GM12873 (cell line): ENCODE data around the gene DZANK1.

Experiments
- CTCF ChIP-seq: IDR thresholded peaks from 2 replicates; pipeline ENCODE4 v1.5.1; 2012; ENCODE audit warnings: low read depth, mild to moderate bottlenecking, moderate library complexity, low read length, control low read depth; ENCODE audit not compliant: insufficient read depth; ENCODE audit errors: missing control alignments

The DZANK1 gene

GRCh38 chr20:18395544-18395943 is 71.3 kb downstream of the DZANK1 start:
- no peak for TF ChIP-seq CTCF

- TF ChIP-seq CTCF = no peak
These were observed 72.5 kb downstream of the DZANK1 start for GRCh38 chr20:18394363-18394762.

GRCh38 chr20:18391686-18392085 is 75.1 kb downstream of the DZANK1 start:
- no peak for TF ChIP-seq CTCF

GRCh38 chr20:18390201-18390600 is 76.6 kb downstream of the DZANK1 start:
- TF ChIP-seq CTCF = no peak

GRCh38 chr20:18388860-18389259 is 78.0 kb downstream of the DZANK1 start:
- no peak for TF ChIP-seq CTCF

GRCh38 chr20:18380908-18381529 is 85.8 kb downstream of the DZANK1 start:
- TF ChIP-seq CTCF = peak; percentile 26

GRCh38 chr20:18377896-18378481 is 88.8 kb downstream of the DZANK1 start:
- no peak for TF ChIP-seq CTCF
